Measurements from ENCODE around the gene CRLF3.

Gene CRLF3

DNA sequence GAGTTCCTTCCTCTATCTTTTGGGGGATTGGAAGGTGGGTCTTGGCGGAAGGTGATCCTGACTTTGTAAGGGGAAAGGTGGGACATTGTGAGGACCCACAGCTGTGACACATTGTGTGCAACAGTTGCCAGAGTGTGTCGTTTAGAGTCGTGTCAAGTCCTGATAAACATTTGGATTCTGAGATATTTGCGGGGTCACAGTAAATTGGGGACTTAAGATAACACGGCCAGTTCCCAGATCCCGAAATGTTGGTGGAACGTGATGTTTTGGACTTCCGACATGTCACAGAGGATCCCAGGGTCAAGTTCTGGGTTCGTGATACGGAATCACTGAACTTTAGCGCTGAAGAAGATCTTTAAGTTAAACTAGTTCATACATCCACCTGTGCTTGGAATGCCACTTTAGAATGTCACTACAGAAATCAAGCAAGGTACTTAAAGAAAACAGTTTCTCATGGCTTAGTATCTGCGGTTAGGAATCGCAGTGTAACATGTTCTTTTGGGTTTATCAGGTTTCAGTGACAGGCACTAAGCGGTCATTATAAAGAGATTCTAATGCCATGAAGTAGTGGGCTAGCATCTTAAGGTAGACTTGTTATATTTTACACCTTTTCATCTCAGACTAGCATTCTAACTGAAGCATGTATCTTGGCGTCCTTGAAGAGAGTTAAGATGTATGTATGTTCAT lies 8.1 kb upstream of the CRLF3 start (continued):
- TF ChIP-seq, protein P1, sequence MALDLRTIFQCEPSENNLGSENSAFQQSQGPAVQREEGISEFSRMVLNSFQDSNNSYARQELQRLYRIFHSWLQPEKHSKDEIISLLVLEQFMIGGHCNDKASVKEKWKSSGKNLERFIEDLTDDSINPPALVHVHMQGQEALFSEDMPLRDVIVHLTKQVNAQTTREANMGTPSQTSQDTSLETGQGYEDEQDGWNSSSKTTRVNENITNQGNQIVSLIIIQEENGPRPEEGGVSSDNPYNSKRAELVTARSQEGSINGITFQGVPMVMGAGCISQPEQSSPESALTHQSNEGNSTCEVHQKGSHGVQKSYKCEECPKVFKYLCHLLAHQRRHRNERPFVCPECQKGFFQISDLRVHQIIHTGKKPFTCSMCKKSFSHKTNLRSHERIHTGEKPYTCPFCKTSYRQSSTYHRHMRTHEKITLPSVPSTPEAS (tag by site-specific recombination; IDR thresholded peaks at IDR 0.05), result peak; percentile 2; the same call in 1 of the 2 replicates
- TF ChIP-seq ZNF138 (tag by site-specific recombination; IDR thresholded peaks at IDR 0.05; ENCODE audit: borderline replicate concordance) (no peak), ZNF223 (tag by site-specific recombination; IDR thresholded peaks at IDR 0.05) (no peak), ZNF19 (tag by site-specific recombination; IDR thresholded peaks at IDR 0.05; ENCODE audit: low read depth) (no peak), GLI2 (tag by site-specific recombination; IDR thresholded peaks at IDR 0.05; ENCODE audit: borderline replicate concordance, low read depth) (no peak), OSR2 (tag by site-specific recombination; IDR thresholded peaks at IDR 0.05) (no peak), PBX3 (CRISPR knock-in tag; IDR thresholded peaks at IDR 0.05) (no peak), MYNN (tag by site-specific recombination; IDR thresholded peaks at IDR 0.05; ENCODE audit: borderline replicate concordance) (no peak), ZNF837 (tag by site-specific recombination; IDR thresholded peaks at IDR 0.05) (no peak), ZNF488 (tag by site-specific recombination; IDR thresholded peaks at IDR 0.05) (no peak), SCRT1 (tag by site-specific recombination; IDR thresholded peaks at IDR 0.05; ENCODE audit: borderline replicate concordance) (peak; percentile 82; the same call in 1 of the 2 replicates)

- Histone ChIP-seq H3K4me3 (ENCODE audit: low read depth, low read length) (peak within 1 kb of the TSS; percentile 97), H3K36me3 (ENCODE audit: control insufficient read depth in 2 of 2, insufficient read depth in 1 of 2, low read length in 2 of 2) (peaks cover 16 to 25% of the 10 kb centered on the region in 2 experiments), H3K27ac (ENCODE audit: extremely low read depth, low read depth, low read length) (peak within 1 kb of the TSS; percentile 89), H3K4me1 (ENCODE audit: control insufficient read depth, insufficient read depth, low read length) (peaks cover 3% of the 10 kb centered on the region; the same call in 1 of the 2 replicates), H3K9me3 (ENCODE audit: control insufficient read depth, insufficient read depth, low read depth, low read length) (no peaks in the 10 kb centered on the region)
- POLR2A ChIA-PET, result interaction anchor here (0.8 to 1.2 kb wide), 5 partner anchors 10 to 558 kb away, joined by 3 to 4 read pairs (median 3); no protein-coding TSS in a partner anchor
- CTCF ChIA-PET, result interaction anchor here (1.0 kb wide), 1 partner anchor 1025 kb away, joined by 3 read pairs; no protein-coding TSS in a partner anchor
- TF ChIP-seq KLF10 (tag by site-specific recombination; IDR thresholded peaks at IDR 0.05) (peak; percentile 66; the same call in 1 of the 2 replicates), ZBTB8A (tag by site-specific recombination; IDR thresholded peaks at IDR 0.05) (peak; percentile 61; the same call in 1 of the 2 replicates), SETDB1 (IDR thresholded peaks at IDR 0.05; ENCODE audit: insufficient read length, low read length) (peak; percentile 28), ZSCAN23 (tag by site-specific recombination; IDR thresholded peaks at IDR 0.05) (peak; percentile 49; the same call in 1 of the 2 replicates), YY2 (tag by site-specific recombination; IDR thresholded peaks at IDR 0.05) (peak; percentile 74), ZNF341 (tag by site-specific recombination; IDR thresholded peaks at IDR 0.05; ENCODE audit: low read depth) (no peak), ZNF394 (tag by site-specific recombination; IDR thresholded peaks at IDR 0.05; ENCODE audit: borderline replicate concordance) (peak; percentile 65; the same call in 1 of the 2 replicates), ZNF324 (tag by site-specific recombination; IDR thresholded peaks at IDR 0.05) (peak; percentile 88), ZNF362 (tag by site-specific recombination; IDR thresholded peaks at IDR 0.05) (no peak)
- TF ChIP-seq, protein P2, sequence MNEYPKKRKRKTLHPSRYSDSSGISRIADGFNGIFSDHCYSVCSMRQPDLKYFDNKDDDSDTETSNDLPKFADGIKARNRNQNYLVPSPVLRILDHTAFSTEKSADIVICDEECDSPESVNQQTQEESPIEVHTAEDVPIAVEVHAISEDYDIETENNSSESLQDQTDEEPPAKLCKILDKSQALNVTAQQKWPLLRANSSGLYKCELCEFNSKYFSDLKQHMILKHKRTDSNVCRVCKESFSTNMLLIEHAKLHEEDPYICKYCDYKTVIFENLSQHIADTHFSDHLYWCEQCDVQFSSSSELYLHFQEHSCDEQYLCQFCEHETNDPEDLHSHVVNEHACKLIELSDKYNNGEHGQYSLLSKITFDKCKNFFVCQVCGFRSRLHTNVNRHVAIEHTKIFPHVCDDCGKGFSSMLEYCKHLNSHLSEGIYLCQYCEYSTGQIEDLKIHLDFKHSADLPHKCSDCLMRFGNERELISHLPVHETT (tag by site-specific recombination; IDR thresholded peaks at IDR 0.05), result peak; percentile 24; the same call in 1 of the 2 replicates
- TF ChIP-seq, protein P3, sequence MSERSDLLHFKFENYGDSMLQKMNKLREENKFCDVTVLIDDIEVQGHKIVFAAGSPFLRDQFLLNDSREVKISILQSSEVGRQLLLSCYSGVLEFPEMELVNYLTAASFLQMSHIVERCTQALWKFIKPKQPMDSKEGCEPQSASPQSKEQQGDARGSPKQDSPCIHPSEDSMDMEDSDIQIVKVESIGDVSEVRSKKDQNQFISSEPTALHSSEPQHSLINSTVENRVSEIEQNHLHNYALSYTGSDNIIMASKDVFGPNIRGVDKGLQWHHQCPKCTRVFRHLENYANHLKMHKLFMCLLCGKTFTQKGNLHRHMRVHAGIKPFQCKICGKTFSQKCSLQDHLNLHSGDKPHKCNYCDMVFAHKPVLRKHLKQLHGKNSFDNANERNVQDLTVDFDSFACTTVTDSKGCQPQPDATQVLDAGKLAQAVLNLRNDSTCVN (tag by site-specific recombination; optimal IDR thresholded peaks at IDR 0.05), result peak; percentile 70
- TF ChIP-seq, protein P4, sequence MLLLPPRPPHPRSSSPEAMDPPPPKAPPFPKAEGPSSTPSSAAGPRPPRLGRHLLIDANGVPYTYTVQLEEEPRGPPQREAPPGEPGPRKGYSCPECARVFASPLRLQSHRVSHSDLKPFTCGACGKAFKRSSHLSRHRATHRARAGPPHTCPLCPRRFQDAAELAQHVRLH (tag by site-specific recombination; IDR thresholded peaks at IDR 0.05), result 0 out of 2 replicates have a peak, but pooled peaks have one; percentile 34
- TF ChIP-seq, protein P5, sequence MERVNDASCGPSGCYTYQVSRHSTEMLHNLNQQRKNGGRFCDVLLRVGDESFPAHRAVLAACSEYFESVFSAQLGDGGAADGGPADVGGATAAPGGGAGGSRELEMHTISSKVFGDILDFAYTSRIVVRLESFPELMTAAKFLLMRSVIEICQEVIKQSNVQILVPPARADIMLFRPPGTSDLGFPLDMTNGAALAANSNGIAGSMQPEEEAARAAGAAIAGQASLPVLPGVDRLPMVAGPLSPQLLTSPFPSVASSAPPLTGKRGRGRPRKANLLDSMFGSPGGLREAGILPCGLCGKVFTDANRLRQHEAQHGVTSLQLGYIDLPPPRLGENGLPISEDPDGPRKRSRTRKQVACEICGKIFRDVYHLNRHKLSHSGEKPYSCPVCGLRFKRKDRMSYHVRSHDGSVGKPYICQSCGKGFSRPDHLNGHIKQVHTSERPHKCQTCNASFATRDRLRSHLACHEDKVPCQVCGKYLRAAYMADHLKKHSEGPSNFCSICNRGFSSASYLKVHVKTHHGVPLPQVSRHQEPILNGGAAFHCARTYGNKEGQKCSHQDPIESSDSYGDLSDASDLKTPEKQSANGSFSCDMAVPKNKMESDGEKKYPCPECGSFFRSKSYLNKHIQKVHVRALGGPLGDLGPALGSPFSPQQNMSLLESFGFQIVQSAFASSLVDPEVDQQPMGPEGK (tag by site-specific recombination; IDR thresholded peaks at IDR 0.05), result peak; percentile 37
Measured at GRCh38 chr17:30831663-30832437, 7.4 kb upstream of the CRLF3 start, which contains the start of gene ATAD5. Gene ATAD5, plus strand, starts transcription at chr17:30831966. Its CDS starts 382 bp downstream, at chr17:30832348.

All from HEK293 (cell line).